ENCODE results near the gene TRIM72.

Gene TRIM72

GRCh38 chr16:31224092-31224955 is 10.4 kb downstream of the TRIM72 start:
- H3K27ac ChIP-seq (ENCODE audit: low read depth, low read length), result no peak overlapping the region
- H3K79me2 ChIP-seq (ENCODE audit: control insufficient read depth, low read length), result no peaks in the 10 kb centered on the region
- no peaks in the 10 kb centered on the region for H3F3A ChIP-seq (ENCODE audit: control insufficient read depth, insufficient read depth)
- no peaks in the 10 kb centered on the region for H3K9me3 ChIP-seq (ENCODE audit: control insufficient read depth, insufficient read depth, low read length)
- TF ChIP-seq, protein P1, sequence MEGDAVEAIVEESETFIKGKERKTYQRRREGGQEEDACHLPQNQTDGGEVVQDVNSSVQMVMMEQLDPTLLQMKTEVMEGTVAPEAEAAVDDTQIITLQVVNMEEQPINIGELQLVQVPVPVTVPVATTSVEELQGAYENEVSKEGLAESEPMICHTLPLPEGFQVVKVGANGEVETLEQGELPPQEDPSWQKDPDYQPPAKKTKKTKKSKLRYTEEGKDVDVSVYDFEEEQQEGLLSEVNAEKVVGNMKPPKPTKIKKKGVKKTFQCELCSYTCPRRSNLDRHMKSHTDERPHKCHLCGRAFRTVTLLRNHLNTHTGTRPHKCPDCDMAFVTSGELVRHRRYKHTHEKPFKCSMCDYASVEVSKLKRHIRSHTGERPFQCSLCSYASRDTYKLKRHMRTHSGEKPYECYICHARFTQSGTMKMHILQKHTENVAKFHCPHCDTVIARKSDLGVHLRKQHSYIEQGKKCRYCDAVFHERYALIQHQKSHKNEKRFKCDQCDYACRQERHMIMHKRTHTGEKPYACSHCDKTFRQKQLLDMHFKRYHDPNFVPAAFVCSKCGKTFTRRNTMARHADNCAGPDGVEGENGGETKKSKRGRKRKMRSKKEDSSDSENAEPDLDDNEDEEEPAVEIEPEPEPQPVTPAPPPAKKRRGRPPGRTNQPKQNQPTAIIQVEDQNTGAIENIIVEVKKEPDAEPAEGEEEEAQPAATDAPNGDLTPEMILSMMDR (IDR thresholded peaks at IDR 0.05; ENCODE audit: low read depth, low read length, poor library complexity, severe bottlenecking), result no peak
- no peak for TF ChIP-seq EZH2phosphoT487 (IDR thresholded peaks at IDR 0.05; ENCODE audit: borderline replicate concordance, low read length)
- no peak overlapping the region for H3K4me2 ChIP-seq (ENCODE audit: low read length)
- no peak overlapping the region for H3K4me3 ChIP-seq (ENCODE audit: low read length)
- H3K36me3 ChIP-seq (ENCODE audit: control insufficient read depth, low read length), result no peaks in the 10 kb centered on the region
- no peaks in the 10 kb centered on the region for H4K20me1 ChIP-seq (ENCODE audit: control insufficient read depth, insufficient read depth, low read depth, low read length)
- H3K4me1 ChIP-seq (ENCODE audit: control insufficient read depth, low read length), result no peaks in the 10 kb centered on the region
- H3K9me2 ChIP-seq (replicated peaks; ENCODE audit: control insufficient read depth, low read length), result no peaks in the 10 kb centered on the region
- H3K27me3 ChIP-seq (ENCODE audit: control insufficient read depth, low read length), result 0 out of 2 replicates have a peak, but pooled peaks cover 3% of the 10 kb centered on the region

DNA sequence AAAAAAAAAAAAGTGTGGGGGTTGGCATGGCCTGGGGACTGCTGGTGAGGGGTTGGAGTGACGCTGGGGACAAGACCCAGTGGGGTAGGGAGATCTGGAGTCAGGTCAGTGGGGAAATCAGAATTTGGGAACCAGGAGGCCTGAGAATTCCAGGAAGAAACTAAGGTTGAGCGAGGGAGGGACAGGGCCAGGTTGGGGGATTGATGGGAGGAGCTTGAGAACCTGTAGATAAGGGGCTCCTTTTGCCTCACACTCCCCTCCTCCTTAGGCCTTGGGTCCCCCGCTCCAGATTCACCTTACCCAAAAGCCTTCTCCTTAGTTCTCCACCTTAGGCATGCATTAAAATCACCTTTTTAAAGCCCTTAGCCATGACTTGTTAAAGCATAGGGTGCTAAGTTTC is 11.3 kb downstream of the TRIM72 start:
- Histone ChIP-seq H3K9me3 (ENCODE audit: control insufficient read depth, insufficient read depth, low read length) (no peaks in the 10 kb centered on the region), H3K79me2 (ENCODE audit: control insufficient read depth, low read length) (no peaks in the 10 kb centered on the region), H3K9me2 (replicated peaks; ENCODE audit: control insufficient read depth, low read length) (no peaks in the 10 kb centered on the region), H3K27ac (ENCODE audit: low read depth, low read length) (no peak overlapping the region), H3K4me1 (ENCODE audit: control insufficient read depth, low read length) (no peaks in the 10 kb centered on the region), H3K4me3 (ENCODE audit: low read length) (no peak overlapping the region), H3K36me3 (ENCODE audit: control insufficient read depth, low read length) (no peaks in the 10 kb centered on the region), H4K20me1 (ENCODE audit: control insufficient read depth, insufficient read depth, low read depth, low read length) (no peaks in the 10 kb centered on the region), H3K4me2 (ENCODE audit: low read length) (no peak overlapping the region), H3K27me3 (ENCODE audit: control insufficient read depth, low read length) (0 out of 2 replicates have a peak, but pooled peaks cover 3% of the 10 kb centered on the region), H3F3A (ENCODE audit: control insufficient read depth, insufficient read depth) (no peaks in the 10 kb centered on the region)
- TF ChIP-seq EZH2phosphoT487 (IDR thresholded peaks at IDR 0.05; ENCODE audit: borderline replicate concordance, low read length), result no peak
- TF ChIP-seq, protein P1 (IDR thresholded peaks at IDR 0.05; ENCODE audit: low read depth, low read length, poor library complexity, severe bottlenecking), result no peak

GRCh38 chr16:31228206-31228605 is 14.3 kb downstream of the TRIM72 start:
- no peaks in the 10 kb centered on the region for H3K36me3 ChIP-seq (ENCODE audit: control insufficient read depth, low read length)
- no peaks in the 10 kb centered on the region for H3F3A ChIP-seq (ENCODE audit: control insufficient read depth, insufficient read depth)
- H3K9me2 ChIP-seq (replicated peaks; ENCODE audit: control insufficient read depth, low read length), result no peaks in the 10 kb centered on the region
- no peaks in the 10 kb centered on the region for H3K79me2 ChIP-seq (ENCODE audit: control insufficient read depth, low read length)
- H3K27ac ChIP-seq (ENCODE audit: low read depth, low read length), result no peak overlapping the region
- no peaks in the 10 kb centered on the region for H3K4me1 ChIP-seq (ENCODE audit: control insufficient read depth, low read length)
- no peaks in the 10 kb centered on the region for H4K20me1 ChIP-seq (ENCODE audit: control insufficient read depth, insufficient read depth, low read depth, low read length)
- H3K27me3 ChIP-seq (ENCODE audit: control insufficient read depth, low read length), result no peaks in the 10 kb centered on the region
- TF ChIP-seq, protein P1 (IDR thresholded peaks at IDR 0.05; ENCODE audit: low read depth, low read length, poor library complexity, severe bottlenecking), result no peak
- no peak for TF ChIP-seq EZH2phosphoT487 (IDR thresholded peaks at IDR 0.05; ENCODE audit: borderline replicate concordance, low read length)
- H3K4me3 ChIP-seq (ENCODE audit: low read length), result no peak overlapping the region
- no peaks in the 10 kb centered on the region for H3K9me3 ChIP-seq (ENCODE audit: control insufficient read depth, insufficient read depth, low read length)
- H3K4me2 ChIP-seq (ENCODE audit: low read length), result no peak overlapping the region
